Parathyroid adenoma (tissue), 2 donors: Measurements from ENCODE around the gene THOC1.

Source experiments
- H2AFZ ChIP-seq: fragments of 300-600 bp; sonication (generic); one replicate; pipeline ENCODE4 v1.7.0; 2017; ENCODE audit warnings: antibody characterized with exemption, mild to moderate bottlenecking
- H3K27ac ChIP-seq: fragments of 300-600 bp; sonication (generic); one replicate; pipeline ENCODE4 v1.7.0; 2017
- H3K27me3 ChIP-seq: fragments of 300-600 bp; sonication (generic); one replicate; pipeline ENCODE4 v1.7.0; 2017; ENCODE audit warnings: low read length; ENCODE audit not compliant: control insufficient read depth, insufficient read depth
- H3K36me3 ChIP-seq: fragments of 300-600 bp; sonication (generic); one replicate; pipeline ENCODE4 v1.7.0; 2017; ENCODE audit warnings: low read length; ENCODE audit not compliant: control insufficient read depth, insufficient read depth
- H3K4me1 ChIP-seq: fragments of 300-600 bp; sonication (generic); one replicate; pipeline ENCODE4 v1.7.0; 2017; ENCODE audit warnings: control low read depth
- H3K4me2 ChIP-seq: fragments of 300-600 bp; sonication (generic); one replicate; pipeline ENCODE4 v1.7.0; 2017; ENCODE audit warnings: low read length
- H3K4me3 ChIP-seq: fragments of 300-600 bp; sonication (generic); one replicate; pipeline ENCODE4 v1.7.0; 2017; ENCODE audit warnings: low read depth, low read length
- H3K79me2 ChIP-seq: fragments of 300-600 bp; sonication (generic); one replicate; pipeline ENCODE4 v1.7.0; 2017; ENCODE audit warnings: control low read depth
- H3K9ac ChIP-seq: fragments of 300-600 bp; sonication (generic); one replicate; pipeline ENCODE4 v1.7.0; 2017; ENCODE audit warnings: mild to moderate bottlenecking
- H3K9me3 ChIP-seq: fragments of 300-600 bp; sonication (generic); one replicate; pipeline ENCODE4 v1.7.0; 2017; ENCODE audit warnings: low read length; ENCODE audit not compliant: control insufficient read depth
- TF ChIP-seq, protein P1 (sequence below): fragments of 300-600 bp; sonication (generic); IDR thresholded peaks from one replicate; pipeline ENCODE4 v1.7.0; 2017; ENCODE audit warnings: antibody characterized with exemption, mild to moderate bottlenecking
- donor health status: primary hyperparathyroidism.

The THOC1 gene

DNA sequence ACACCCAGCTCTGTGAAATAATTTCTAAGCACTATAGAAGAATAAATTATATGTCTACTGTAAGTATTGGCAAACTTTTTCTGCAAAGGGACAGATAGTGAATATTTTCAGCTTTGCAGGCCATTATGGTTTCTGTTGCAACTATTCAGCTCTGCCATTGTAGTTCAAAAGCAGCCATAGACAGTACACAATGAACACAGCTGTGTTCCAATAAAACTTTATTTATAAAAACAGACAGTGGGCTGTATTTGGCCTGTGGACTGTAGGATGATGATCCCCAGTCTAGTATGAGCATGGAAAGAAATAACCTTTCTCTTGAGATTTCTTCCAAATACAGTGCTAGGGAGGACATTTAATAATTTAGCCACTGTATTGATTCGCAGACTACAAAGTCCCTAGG, 35.2 kb upstream of the THOC1 start:
- Histone ChIP-seq H3K9ac (no peak overlapping the region), H3K79me2 (no peaks in the 10 kb centered on the region), H3K9me3 (no peaks in the 10 kb centered on the region), H3K27me3 (no peaks in the 10 kb centered on the region), H3K4me2 (no peak overlapping the region), H2AFZ (no peak overlapping the region), H3K4me3 (no peak overlapping the region), H3K4me1 (no peaks in the 10 kb centered on the region), H3K27ac (no peak overlapping the region), H3K36me3 (no peaks in the 10 kb centered on the region)
- TF ChIP-seq, protein P1, sequence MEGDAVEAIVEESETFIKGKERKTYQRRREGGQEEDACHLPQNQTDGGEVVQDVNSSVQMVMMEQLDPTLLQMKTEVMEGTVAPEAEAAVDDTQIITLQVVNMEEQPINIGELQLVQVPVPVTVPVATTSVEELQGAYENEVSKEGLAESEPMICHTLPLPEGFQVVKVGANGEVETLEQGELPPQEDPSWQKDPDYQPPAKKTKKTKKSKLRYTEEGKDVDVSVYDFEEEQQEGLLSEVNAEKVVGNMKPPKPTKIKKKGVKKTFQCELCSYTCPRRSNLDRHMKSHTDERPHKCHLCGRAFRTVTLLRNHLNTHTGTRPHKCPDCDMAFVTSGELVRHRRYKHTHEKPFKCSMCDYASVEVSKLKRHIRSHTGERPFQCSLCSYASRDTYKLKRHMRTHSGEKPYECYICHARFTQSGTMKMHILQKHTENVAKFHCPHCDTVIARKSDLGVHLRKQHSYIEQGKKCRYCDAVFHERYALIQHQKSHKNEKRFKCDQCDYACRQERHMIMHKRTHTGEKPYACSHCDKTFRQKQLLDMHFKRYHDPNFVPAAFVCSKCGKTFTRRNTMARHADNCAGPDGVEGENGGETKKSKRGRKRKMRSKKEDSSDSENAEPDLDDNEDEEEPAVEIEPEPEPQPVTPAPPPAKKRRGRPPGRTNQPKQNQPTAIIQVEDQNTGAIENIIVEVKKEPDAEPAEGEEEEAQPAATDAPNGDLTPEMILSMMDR, result no peak

GRCh38 chr18:302097-302496, 34.2 kb upstream of the THOC1 start:
- Histone ChIP-seq H2AFZ (no peak overlapping the region), H3K9me3 (no peaks in the 10 kb centered on the region), H3K4me1 (no peaks in the 10 kb centered on the region), H3K27me3 (no peaks in the 10 kb centered on the region), H3K9ac (no peak overlapping the region), H3K27ac (no peak overlapping the region), H3K36me3 (no peaks in the 10 kb centered on the region), H3K4me2 (no peak overlapping the region), H3K4me3 (no peak overlapping the region), H3K79me2 (no peaks in the 10 kb centered on the region)
- TF ChIP-seq, protein P1, result no peak

DNA sequence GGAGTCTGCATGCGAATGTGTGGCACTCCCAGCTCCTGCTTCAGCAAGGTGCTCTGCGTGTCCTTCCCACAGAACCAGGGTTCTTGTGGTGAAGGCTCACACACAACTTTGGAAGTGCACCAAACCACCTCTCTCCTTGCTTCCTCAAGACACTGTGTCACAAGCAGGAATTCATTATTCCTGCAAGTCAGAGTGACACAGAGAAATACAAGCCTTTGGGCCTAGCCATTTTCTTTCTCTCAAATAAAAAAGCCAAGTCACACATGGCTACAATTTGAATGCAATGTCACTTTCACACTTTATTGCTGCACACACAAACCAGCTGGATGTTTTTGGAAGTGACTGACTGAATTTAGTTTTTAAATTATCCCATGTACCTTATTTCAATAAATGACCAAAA, 30.1 kb upstream of the THOC1 start:
- H3K4me2 ChIP-seq, result no peak overlapping the region
- no peak overlapping the region for H2AFZ ChIP-seq
- H3K27me3 ChIP-seq, result no peaks in the 10 kb centered on the region
- TF ChIP-seq, protein P1, result no peak
- H3K9ac ChIP-seq, result no peak overlapping the region
- no peak overlapping the region for H3K4me3 ChIP-seq
- no peaks in the 10 kb centered on the region for H3K36me3 ChIP-seq
- no peaks in the 10 kb centered on the region for H3K9me3 ChIP-seq
- no peaks in the 10 kb centered on the region for H3K79me2 ChIP-seq
- H3K27ac ChIP-seq, result no peak overlapping the region
- no peaks in the 10 kb centered on the region for H3K4me1 ChIP-seq

DNA sequence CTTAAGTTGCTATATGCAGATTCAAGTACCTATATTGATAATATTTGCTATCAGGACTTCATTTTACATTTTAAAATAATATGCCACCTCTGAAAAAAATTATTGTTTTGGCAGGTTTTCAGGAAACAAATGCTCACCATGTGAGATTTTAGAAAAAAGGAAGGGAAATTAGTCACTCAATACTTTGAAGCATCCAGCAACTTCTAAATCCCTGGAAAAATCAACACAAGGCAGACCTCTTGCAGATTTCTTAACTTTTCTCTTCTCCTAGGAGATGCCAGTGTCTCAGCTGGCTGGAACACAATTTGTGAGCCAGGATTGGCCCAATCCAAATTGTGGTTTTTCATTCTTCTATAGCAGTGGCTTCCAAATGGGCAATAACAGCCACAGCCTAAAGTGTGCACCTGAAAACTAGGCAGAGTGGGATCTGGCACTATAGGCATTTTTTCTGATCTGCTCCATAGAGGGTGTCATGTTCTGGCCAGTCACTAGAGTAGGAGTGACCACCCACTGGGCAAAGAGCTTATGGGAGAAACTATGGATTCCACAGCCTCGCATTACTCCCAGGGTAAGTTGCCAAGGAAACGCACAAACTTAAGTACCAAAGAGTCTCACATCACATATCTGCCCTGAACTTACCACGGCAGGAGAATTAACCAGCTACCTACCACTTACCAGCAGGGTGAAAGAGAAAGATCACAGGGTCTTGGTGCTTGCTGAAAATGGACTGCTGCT, 28.1 kb upstream of the THOC1 start:
- H3K27me3 ChIP-seq, result no peaks in the 10 kb centered on the region
- no peaks in the 10 kb centered on the region for H3K36me3 ChIP-seq
- no peak overlapping the region for H3K4me3 ChIP-seq
- H3K4me1 ChIP-seq, result no peaks in the 10 kb centered on the region
- H3K9me3 ChIP-seq, result no peaks in the 10 kb centered on the region
- no peak overlapping the region for H3K9ac ChIP-seq
- H3K4me2 ChIP-seq, result no peak overlapping the region
- H2AFZ ChIP-seq, result no peak overlapping the region
- H3K79me2 ChIP-seq, result no peaks in the 10 kb centered on the region
- no peak overlapping the region for H3K27ac ChIP-seq
- TF ChIP-seq, protein P1, result no peak

- Histone ChIP-seq H2AFZ (no peak overlapping the region), H3K9ac (no peak overlapping the region), H3K9me3 (no peaks in the 10 kb centered on the region), H3K36me3 (no peaks in the 10 kb centered on the region), H3K4me1 (no peaks in the 10 kb centered on the region), H3K27me3 (no peaks in the 10 kb centered on the region), H3K4me3 (no peak overlapping the region), H3K27ac (no peak overlapping the region), H3K4me2 (no peak overlapping the region), H3K79me2 (no peaks in the 10 kb centered on the region)
- TF ChIP-seq, protein P1, result no peak
Measured at GRCh38 chr18:294566-294965, 26.7 kb upstream of the THOC1 start.
